B cell (primary cell): ENCODE measurements around the gene CLECL1. TPM values are rescaled to one million over a fixed set of nuclear protein-coding genes. Genes with fewer than 3 reads are reported as not detected.

Experiments
- ATAC-seq: fragments of 200-7000 bp; cut with Tn5 transposase; one replicate; pipeline ENCODE4 v1.10.0; 2021; ENCODE audit warnings: low read depth, mild to moderate bottlenecking, moderate number of reproducible peaks, moderate library complexity
- CTCF ChIA-PET: fragments of 350-600 bp; sonication (Branson Sonifier 250); formaldehyde crosslinking; loops from one replicate; lab custom pipeline; 2021; ENCODE audit warnings: antibody characterized with exemption, inconsistent platforms; lab: Charles Lee
- POLR2A ChIA-PET: fragments of 350-600 bp; sonication (Branson Sonifier 250); formaldehyde crosslinking; loops from one replicate; lab custom pipeline; 2021; ENCODE audit warnings: antibody characterized with exemption; lab: Charles Lee
- DNase-seq: peaks from one replicate; pipeline ENCODE4 v3.0.0; 2013
- H2AFZ ChIP-seq: 2 replicates; pipeline ENCODE4 v1.6.1; 2012; ENCODE audit warnings: mild to moderate bottlenecking, low read depth, low read length; ENCODE audit not compliant: insufficient read depth, poor library complexity, severe bottlenecking
- H3K27ac ChIP-seq, 2 donors: 1 replicate in 1 of 2; 2 replicates in 1 of 2; pipeline ENCODE4 v1.5.1; 2012 to 2013; ENCODE audit warnings: low read length in 2 of 2, mild to moderate bottlenecking in 2 of 2, moderate library complexity in 1 of 2
- H3K27me3 ChIP-seq, 4 experiments: fragments of 200-600 bp in 1 of 4; sonication (generic) in 1 of 4; replicated peaks in 1 of 4; 1 replicate in 2 of 4; 2 replicates in 2 of 4; pipeline versions ENCODE4 v1.6.1 to v1.7.0; 2013 to 2016; ENCODE audit warnings: low read length in 3 of 4, mild to moderate bottlenecking in 2 of 4, mixed read lengths in 1 of 4, moderate library complexity in 1 of 4; ENCODE audit not compliant: insufficient read depth in 4 of 4, control insufficient read depth in 3 of 4; ENCODE audit errors: control extremely low read depth in 1 of 4
- H3K36me3 ChIP-seq, 2 experiments: replicated peaks in 1 of 2; 1 replicate in 1 of 2; 2 replicates in 1 of 2; pipeline versions ENCODE4 v1.6.1 to v1.7.1; 2013; ENCODE audit warnings: low read length in 1 of 2; ENCODE audit not compliant: insufficient read depth in 2 of 2, control insufficient read depth in 1 of 2; ENCODE audit errors: control extremely low read depth in 1 of 2, extremely low read depth in 1 of 2
- H3K4me1 ChIP-seq, 2 donors: fragments of 200-600 bp in 1 of 2; sonication (generic) in 1 of 2; 1 replicate in 1 of 2; 2 replicates in 1 of 2; pipeline versions ENCODE4 v1.5.1 to v1.6.1; 2013 to 2017; ENCODE audit warnings: low read length in 2 of 2; ENCODE audit not compliant: control insufficient read depth in 2 of 2, insufficient read depth in 2 of 2
- H3K4me2 ChIP-seq: replicated peaks from 2 replicates; pipeline ENCODE3; 2012; ENCODE audit warnings: mild to moderate bottlenecking, low read depth, low read length; ENCODE audit not compliant: poor library complexity, severe bottlenecking
- H3K4me3 ChIP-seq, 5 experiments: fragments of 200-600 bp in 1 of 5; sonication (generic) in 1 of 5; 1 replicate in 3 of 5; 2 replicates in 2 of 5; pipeline versions ENCODE4 v1.5.1 to v1.7.0; 2011 to 2016; ENCODE audit warnings: low read length in 4 of 5, mild to moderate bottlenecking in 4 of 5, low read depth in 2 of 5, control low read depth in 1 of 5, moderate library complexity in 1 of 5; ENCODE audit not compliant: insufficient read depth in 1 of 5; ENCODE audit errors: control extremely low read depth in 1 of 5, extremely low read depth in 1 of 5
- H3K79me2 ChIP-seq: fragments of 200-600 bp; sonication (generic); one replicate; pipeline ENCODE4 v1.6.0; 2016; ENCODE audit warnings: low read length; ENCODE audit not compliant: control insufficient read depth, insufficient read depth
- H3K9ac ChIP-seq: fragments of 200-600 bp; sonication (generic); 2 replicates; pipeline ENCODE4 v1.6.1; 2017; ENCODE audit warnings: mild to moderate bottlenecking, low read length, moderate library complexity
- H3K9me3 ChIP-seq, 3 donors: one replicate each; pipeline versions ENCODE4 v1.6.1 to v1.7.1; 2013; ENCODE audit warnings: low read length in 2 of 3; ENCODE audit not compliant: control insufficient read depth in 2 of 3, insufficient read depth in 1 of 3; ENCODE audit errors: control extremely low read depth in 1 of 3
- H4K20me1 ChIP-seq: 2 replicates; pipeline ENCODE4 v1.6.0; 2012; ENCODE audit warnings: mild to moderate bottlenecking, low read length; ENCODE audit not compliant: insufficient read depth, control insufficient read depth, poor library complexity, severe bottlenecking
- H3K27ac Mint-ChIP-seq: one replicate; pipeline ENCODE4 v1.8.0; 2021; ENCODE audit warnings: mixed read lengths
- H3K27me3 Mint-ChIP-seq: one replicate; pipeline ENCODE4 v1.8.0; 2021; ENCODE audit warnings: mixed read lengths
- H3K4me1 Mint-ChIP-seq: one replicate; pipeline ENCODE4 v1.8.0; 2021; ENCODE audit warnings: mixed read lengths
- H3K4me3 Mint-ChIP-seq: one replicate; pipeline ENCODE4 v1.8.0; 2021; ENCODE audit warnings: mixed read lengths
- H3K9me3 Mint-ChIP-seq: one replicate; pipeline ENCODE4 v1.8.0; 2022; ENCODE audit warnings: mixed read lengths; ENCODE audit not compliant: insufficient read depth
- CTCF ChIP-seq: fragments of 200-600 bp; IDR thresholded peaks from one replicate; pipeline ENCODE4 v1.8.0; 2022; ENCODE audit warnings: antibody characterized with exemption, mild to moderate bottlenecking
- EZH2 ChIP-seq: IDR thresholded peaks from 2 replicates; pipeline ENCODE4 v1.6.1; 2012; ENCODE audit warnings: borderline replicate concordance, low read depth, mild to moderate bottlenecking, moderate library complexity, low read length; ENCODE audit not compliant: insufficient read depth, poor library complexity, severe bottlenecking
- WGBS: methylation state at CpG from one replicate; pipeline ENCODE4 v1.1.5; 2013; ENCODE audit warnings: missing lambda C conversion rate; ENCODE audit not compliant: insufficient coverage; 5-methylcytosine and 5-hydroxymethylcytosine counted together
- intact Hi-C: fragments of 100-400 bp; cut with micrococcal nuclease; formaldehyde crosslinking; loops from one replicate; pipeline ENCODE4 v1.10.0; 2022
- polyA plus RNA-seq: library from polyadenylated mRNA; depleted of rRNA; stranded (reverse); fragments of >200 nt; gene quantifications from 2 replicates; pipeline ENCODE4 v1.2.3, GENCODE V29; 2012
- total RNA-seq, 2 donors: library from RNA; stranded (reverse); fragments of 120-200 nt in 1 of 2; gene quantifications; 1 replicate in 1 of 2; 2 replicates in 1 of 2; pipeline versions ENCODE4 v1.2.3 to v1.2.4, GENCODE V29; 2013 to 2022

The CLECL1 gene
- total and polyA plus RNA-seq, 2 donors (not counting 1 experiment from before 2014, with no cell fraction given), result 30.7 to 51.4 TPM

GRCh38 chr12:9718968-9719367 is 13.9 kb downstream of the CLECL1 start:
- peaks cover 91% of the 10 kb centered on the region for H3K4me1 Mint-ChIP-seq
- H3K4me3 ChIP-seq, result peak overlapping the region in 1 of 5 experiments; percentile 44
- peaks cover 43% of the 10 kb centered on the region for H3K79me2 ChIP-seq
- TF ChIP-seq CTCF, result no peak
- no peak for TF ChIP-seq EZH2
- H3K27me3 Mint-ChIP-seq, result no peaks in the 10 kb centered on the region
- no peak for DNase-seq
- peak overlapping the region; percentile 60 for H3K4me2 ChIP-seq
- peak overlapping the region in 1 of 2 donors; percentile 91 for H3K27ac ChIP-seq
- no peak for ATAC-seq
- 71% methylated on average over 3 of the region's 7 CpGs for WGBS
- H3K27ac Mint-ChIP-seq, result peak overlapping the region; percentile 92
- H3K9me3 Mint-ChIP-seq, result no peaks in the 10 kb centered on the region
- CTCF ChIA-PET, result interaction anchor here (0.9 to 3.1 kb wide), 4 partner anchors 11 to 35 kb away, joined by 3 to 23 read pairs (median 6); no protein-coding TSS in a partner anchor
- H3K9ac ChIP-seq, result peak overlapping the region; percentile 21
- H4K20me1 ChIP-seq, result no peaks in the 10 kb centered on the region
- H2AFZ ChIP-seq, result no peak overlapping the region
- peak overlapping the region; percentile 49 for H3K4me3 Mint-ChIP-seq
- peaks cover 0 to 8% (median 0%) of the 10 kb centered on the region in 3 donors for H3K9me3 ChIP-seq
- no peaks in the 10 kb centered on the region for H3K36me3 ChIP-seq
- H3K27me3 ChIP-seq, result no peaks in the 10 kb centered on the region
- POLR2A ChIA-PET, result no interaction called here
- H3K4me1 ChIP-seq, result peaks cover 88 to 97% of the 10 kb centered on the region in 2 donors
- intact Hi-C loops, result no loop called here
